Measurements from ENCODE around the gene GLT6D1. TPM values are rescaled to one million over a fixed set of nuclear protein-coding genes. Genes with fewer than 3 reads are reported as not detected.

The GLT6D1 gene
- total RNA-seq, 1 experiment from 2014 or later: not detected

GRCh38 chr9:135611875-135612209 lies 27.5 kb downstream of the GLT6D1 start:
- H3K27me3 ChIP-seq (ENCODE audit: control insufficient read depth, insufficient read depth, low read length): no peaks in the 10 kb centered on the region
- intact Hi-C loops (cut with micrococcal nuclease; ENCODE audit: unreplicated experiment) (no loop called here), in situ Hi-C loops (cut with HindIII; ENCODE audit: low pct_unique_long_range_greater_than_20kb, low sequenced_read_pairs) (no loop called here)
- no peak overlapping the region for H3K4me3 ChIP-seq (ENCODE audit: low read depth in 2 of 2, low read length in 2 of 2)
- ATAC-seq: no peak
- DNase-seq (ENCODE audit: low read depth, low spot score): no peak
- ChIA-PET CTCF (no interaction called here), POLR2A (no interaction called here)
- no peaks in the 10 kb centered on the region for H3K36me3 ChIP-seq (ENCODE audit: control insufficient read depth, insufficient read depth, low read length)
- H3K4me1 ChIP-seq (ENCODE audit: control insufficient read depth, insufficient read depth, low read length): no peaks in the 10 kb centered on the region
- no peaks in the 10 kb centered on the region for H3K9me3 ChIP-seq (ENCODE audit: control insufficient read depth, insufficient read depth, low read depth, low read length)
- no TSS peak for BruUV-seq (replicated peaks)
- no peak overlapping the region for H3K27ac ChIP-seq (ENCODE audit: low read length)
- no peak for TF ChIP-seq SIN3A (IDR thresholded peaks at IDR 0.05; ENCODE audit: borderline replicate concordance, insufficient read depth, low read depth, low read length)
- TF ChIP-seq TCF7L2 (IDR thresholded peaks at IDR 0.05; ENCODE audit: low read depth, low read length): no peak
- TF ChIP-seq POLR2AphosphoS5 (IDR thresholded peaks at IDR 0.05; ENCODE audit: low read depth, low read length): no peak
- TF ChIP-seq CTCF (IDR thresholded peaks at IDR 0.05): no peak
- no peak for TF ChIP-seq REST (IDR thresholded peaks at IDR 0.05; ENCODE audit: insufficient read depth in 1 of 2, low read depth in 2 of 2, low read length in 1 of 2)

DNA sequence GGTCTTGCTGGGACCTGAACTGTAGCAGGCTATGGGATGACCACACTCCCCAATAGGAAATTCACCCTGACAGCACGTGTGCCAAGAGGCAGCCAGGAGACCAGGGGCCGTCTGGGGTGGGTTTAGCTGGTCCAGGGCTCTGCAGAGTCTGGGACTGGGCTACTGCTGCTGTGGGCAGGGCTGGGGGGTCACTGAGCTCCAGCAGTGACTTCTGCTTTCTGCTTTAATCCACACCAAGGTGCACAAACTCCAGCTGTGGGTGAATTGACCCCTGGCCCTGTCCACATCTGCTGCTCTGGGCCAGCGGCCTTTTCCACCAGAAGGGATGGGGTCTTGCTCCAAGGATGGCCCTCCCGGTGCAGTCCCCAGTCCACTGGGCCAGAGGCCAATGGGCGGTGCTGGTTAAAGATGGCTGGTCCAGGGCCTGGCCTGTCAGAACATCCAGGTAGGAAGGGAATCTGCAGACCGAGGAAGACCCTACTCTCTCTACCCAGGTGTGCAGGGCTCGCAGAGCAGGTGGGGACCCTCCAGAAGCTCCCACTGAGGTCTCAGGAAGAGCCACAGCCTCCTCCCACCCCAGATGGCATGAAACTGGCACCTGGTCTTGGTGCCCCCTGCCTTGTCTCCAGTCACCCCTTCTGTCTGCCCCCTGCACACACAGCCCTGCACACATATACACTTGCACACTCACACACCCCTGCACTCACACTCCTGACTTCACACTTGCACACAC lies 28.0 kb downstream of the GLT6D1 start:
- TF ChIP-seq POLR2AphosphoS5 (IDR thresholded peaks at IDR 0.05; ENCODE audit: low read depth, low read length): no peak
- H3K4me3 ChIP-seq (ENCODE audit: low read depth in 2 of 2, low read length in 2 of 2): no peak overlapping the region
- H3K36me3 ChIP-seq (ENCODE audit: control insufficient read depth, insufficient read depth, low read length): no peaks in the 10 kb centered on the region
- H3K4me1 ChIP-seq (ENCODE audit: control insufficient read depth, insufficient read depth, low read length): no peaks in the 10 kb centered on the region
- ChIA-PET CTCF (no interaction called here), POLR2A (no interaction called here)
- ATAC-seq: no peak
- no TSS peak for BruUV-seq (replicated peaks)
- no peak overlapping the region for H3K27ac ChIP-seq (ENCODE audit: low read length)
- no peaks in the 10 kb centered on the region for H3K9me3 ChIP-seq (ENCODE audit: control insufficient read depth, insufficient read depth, low read depth, low read length)
- in situ Hi-C loops (cut with HindIII; ENCODE audit: low pct_unique_long_range_greater_than_20kb, low sequenced_read_pairs) (no loop called here), intact Hi-C loops (cut with micrococcal nuclease; ENCODE audit: unreplicated experiment) (no loop called here)
- H3K27me3 ChIP-seq (ENCODE audit: control insufficient read depth, insufficient read depth, low read length): no peaks in the 10 kb centered on the region
- DNase-seq (ENCODE audit: low read depth, low spot score): no peak

DNA sequence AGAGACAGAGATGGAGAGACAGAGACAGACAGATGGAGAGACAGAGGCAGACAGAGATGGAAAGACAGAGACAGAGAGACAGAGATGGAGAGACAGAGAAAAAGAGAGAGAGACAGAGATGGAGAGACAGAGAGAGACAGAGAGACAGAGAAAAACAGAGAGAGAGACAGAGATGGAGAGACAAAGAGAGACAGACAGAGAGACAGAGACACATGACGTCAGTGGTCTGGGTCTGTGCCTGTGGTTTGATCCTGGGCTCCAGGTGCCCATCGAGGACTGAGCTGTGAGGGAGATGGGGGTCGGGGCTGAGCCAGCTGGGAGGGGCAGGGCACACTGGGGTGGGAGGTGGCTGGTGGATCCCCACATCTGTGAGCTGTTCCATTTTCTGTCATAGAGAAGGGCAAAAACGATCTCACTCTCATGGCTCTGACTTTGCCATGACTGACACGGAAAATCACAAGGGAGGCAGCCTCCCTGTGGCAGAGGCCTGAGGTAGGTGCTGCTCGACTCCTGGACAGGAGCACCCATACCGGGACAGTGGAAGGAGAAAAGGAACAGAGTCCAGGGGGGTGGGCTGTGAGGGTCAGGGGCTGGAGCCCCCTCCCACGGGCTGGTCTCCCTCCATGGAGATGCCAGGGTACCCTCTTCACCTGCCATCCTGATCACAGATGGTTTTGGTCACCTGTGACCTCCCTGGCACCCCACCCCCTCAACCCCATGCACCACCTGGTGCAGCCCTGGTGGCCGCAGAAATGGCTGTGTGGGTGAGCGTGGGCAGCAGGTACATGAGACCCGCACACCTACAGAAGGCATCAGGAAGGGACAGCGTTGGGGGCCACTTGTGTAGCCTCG lies 28.8 kb downstream of the GLT6D1 start:
- BruUV-seq (replicated peaks): no TSS peak
- H3K27me3 ChIP-seq (ENCODE audit: control insufficient read depth, insufficient read depth, low read length): no peaks in the 10 kb centered on the region
- TF ChIP-seq POLR2AphosphoS5 (IDR thresholded peaks at IDR 0.05; ENCODE audit: low read depth, low read length): no peak
- TF ChIP-seq SIN3A (IDR thresholded peaks at IDR 0.05; ENCODE audit: borderline replicate concordance, insufficient read depth, low read depth, low read length): no peak
- no peak for TF ChIP-seq REST (IDR thresholded peaks at IDR 0.05; ENCODE audit: insufficient read depth in 1 of 2, low read depth in 2 of 2, low read length in 1 of 2)
- no peak for TF ChIP-seq CTCF (IDR thresholded peaks at IDR 0.05)
- no peak for TF ChIP-seq TCF7L2 (IDR thresholded peaks at IDR 0.05; ENCODE audit: low read depth, low read length)
- intact Hi-C loops (cut with micrococcal nuclease; ENCODE audit: unreplicated experiment) (no loop called here), in situ Hi-C loops (cut with HindIII; ENCODE audit: low pct_unique_long_range_greater_than_20kb, low sequenced_read_pairs) (no loop called here)
- H3K9me3 ChIP-seq (ENCODE audit: control insufficient read depth, insufficient read depth, low read depth, low read length): no peaks in the 10 kb centered on the region
- no peaks in the 10 kb centered on the region for H3K4me1 ChIP-seq (ENCODE audit: control insufficient read depth, insufficient read depth, low read length)
- ATAC-seq (no peak), DNase-seq (ENCODE audit: low read depth, low spot score) (no peak)
- no peak overlapping the region for H3K4me3 ChIP-seq (ENCODE audit: low read depth in 2 of 2, low read length in 2 of 2)
- H3K36me3 ChIP-seq (ENCODE audit: control insufficient read depth, insufficient read depth, low read length): no peaks in the 10 kb centered on the region
- H3K27ac ChIP-seq (ENCODE audit: low read length): no peak overlapping the region
- ChIA-PET CTCF (no interaction called here), POLR2A (no interaction called here)
